Kidney (tissue), 22 donors: ENCODE measurements around the gene KRT20. TPM values are rescaled to one million over a fixed set of nuclear protein-coding genes. Genes with fewer than 3 reads are reported as not detected.

ENCODE experiments used
- DNase-seq, 5 donors: peaks; one replicate each; pipeline ENCODE4 v3.0.0-alpha.2; 2013 to 2020
- FAIRE-seq: peaks from 2 replicates; lab custom pipeline; 2012; peaks lifted over from hg19 to GRCh38; lab: Jason Lieb, UNC
- H3K27ac ChIP-seq, 2 donors: one replicate each; pipeline ENCODE4 v1.7.0; 2013; ENCODE audit warnings: low read depth in 2 of 2, low read length in 2 of 2, inconsistent platforms in 1 of 2
- H3K27me3 ChIP-seq: one replicate; pipeline ENCODE4 v1.7.1; 2013; ENCODE audit warnings: low read length, inconsistent platforms; ENCODE audit not compliant: control insufficient read depth, insufficient read depth
- H3K36me3 ChIP-seq, 3 donors: one replicate each; pipeline versions ENCODE4 v1.7.0 to v1.7.1; 2013; ENCODE audit warnings: low read length in 3 of 3, control low read depth in 1 of 3, inconsistent platforms in 1 of 3; ENCODE audit not compliant: insufficient read depth in 3 of 3, control insufficient read depth in 2 of 3
- H3K4me1 ChIP-seq, 3 donors: one replicate each; pipeline versions ENCODE4 v1.7.0 to v1.7.1; 2013; ENCODE audit warnings: low read length in 3 of 3, inconsistent platforms in 1 of 3, low read depth in 1 of 3; ENCODE audit not compliant: control insufficient read depth in 2 of 3, insufficient read depth in 2 of 3
- H3K4me3 ChIP-seq, 3 donors: one replicate each; pipeline versions ENCODE4 v1.7.0 to v1.8.1; 2013; ENCODE audit warnings: low read length in 3 of 3, control low read depth in 1 of 3, inconsistent platforms in 1 of 3
- H3K9ac ChIP-seq, 3 donors: one replicate each; pipeline versions ENCODE4 v1.7.0 to v1.7.1; 2013; ENCODE audit warnings: low read length in 3 of 3, control low read depth in 1 of 3, inconsistent platforms in 1 of 3
- H3K9me3 ChIP-seq, 3 donors: one replicate each; pipeline versions ENCODE4 v1.7.0 to v1.7.1; 2013; ENCODE audit warnings: low read length in 3 of 3, control low read depth in 1 of 3, inconsistent platforms in 1 of 3; ENCODE audit not compliant: control insufficient read depth in 2 of 3, insufficient read depth in 1 of 3
- intact Hi-C: fragments of 100-400 bp; cut with DNase I; formaldehyde crosslinking; loops from one replicate; pipeline ENCODE4 v1.11.1; 2022
- long read RNA-seq, 10 donors: library from polyadenylated mRNA in 1 of 10; unstranded in 1 of 10; transcript quantifications; one replicate each; pipeline ENCODE4 v2.0.0 and lab custom pipeline, GENCODE V29; 2021 to 2026
- polyA plus RNA-seq: library from polyadenylated mRNA; stranded (reverse); fragments of 350-450 nt; fragmentation: Illumina TruSeq; extraction: RNeasy Lipid Tissue Mini Kit (QIAGEN cat#74804); gene quantifications from one replicate; pipeline ENCODE4 v1.2.3, GENCODE V29; 2014; ENCODE audit warnings: low read depth, low replicate concordance; ENCODE audit not compliant: insufficient read depth
- total RNA-seq: library from RNA; stranded (reverse); fragmentation: NEBNext Ultra II Directional; extraction: Animal tissue kit (Norgen Biotek cat#: 25700); gene quantifications from one replicate; pipeline ENCODE4 v1.2.1, GENCODE V29; 2021
- TF ChIP-seq, protein P1 (sequence below): IDR thresholded peaks from 3 replicates; pipeline ENCODE4 v1.5.1; 2012; ENCODE audit warnings: mild to moderate bottlenecking, moderate library complexity, borderline replicate concordance; ENCODE audit not compliant: insufficient read depth; ENCODE audit errors: extremely low read depth
- donor health status: control.
- donor health status: control.
- donor health status: control.
- donor health status: control.
- donor health status: control.
- donor health status: DM: yes; HTN: yes; CAD: no.
- donor health status: Normal renal cell carcinoma (clear cell type).

The KRT20 gene, protein sequence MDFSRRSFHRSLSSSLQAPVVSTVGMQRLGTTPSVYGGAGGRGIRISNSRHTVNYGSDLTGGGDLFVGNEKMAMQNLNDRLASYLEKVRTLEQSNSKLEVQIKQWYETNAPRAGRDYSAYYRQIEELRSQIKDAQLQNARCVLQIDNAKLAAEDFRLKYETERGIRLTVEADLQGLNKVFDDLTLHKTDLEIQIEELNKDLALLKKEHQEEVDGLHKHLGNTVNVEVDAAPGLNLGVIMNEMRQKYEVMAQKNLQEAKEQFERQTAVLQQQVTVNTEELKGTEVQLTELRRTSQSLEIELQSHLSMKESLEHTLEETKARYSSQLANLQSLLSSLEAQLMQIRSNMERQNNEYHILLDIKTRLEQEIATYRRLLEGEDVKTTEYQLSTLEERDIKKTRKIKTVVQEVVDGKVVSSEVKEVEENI
- not detected for total RNA-seq
- polyA plus RNA-seq: not detected
- long read RNA-seq, donor 1: 0 reads
- long read RNA-seq, donor 2: 0 reads
- long read RNA-seq, donor 3: 0 reads
- long read RNA-seq, donor 4: 0 reads
- long read RNA-seq, donor 5: 0 reads
- long read RNA-seq, donor 6: 0 reads
- long read RNA-seq, donor 7: 0 reads
- long read RNA-seq, donor 8: 0 reads
- long read RNA-seq, donor 9: 0 reads
- long read RNA-seq, donor 10: 0 reads

DNA sequence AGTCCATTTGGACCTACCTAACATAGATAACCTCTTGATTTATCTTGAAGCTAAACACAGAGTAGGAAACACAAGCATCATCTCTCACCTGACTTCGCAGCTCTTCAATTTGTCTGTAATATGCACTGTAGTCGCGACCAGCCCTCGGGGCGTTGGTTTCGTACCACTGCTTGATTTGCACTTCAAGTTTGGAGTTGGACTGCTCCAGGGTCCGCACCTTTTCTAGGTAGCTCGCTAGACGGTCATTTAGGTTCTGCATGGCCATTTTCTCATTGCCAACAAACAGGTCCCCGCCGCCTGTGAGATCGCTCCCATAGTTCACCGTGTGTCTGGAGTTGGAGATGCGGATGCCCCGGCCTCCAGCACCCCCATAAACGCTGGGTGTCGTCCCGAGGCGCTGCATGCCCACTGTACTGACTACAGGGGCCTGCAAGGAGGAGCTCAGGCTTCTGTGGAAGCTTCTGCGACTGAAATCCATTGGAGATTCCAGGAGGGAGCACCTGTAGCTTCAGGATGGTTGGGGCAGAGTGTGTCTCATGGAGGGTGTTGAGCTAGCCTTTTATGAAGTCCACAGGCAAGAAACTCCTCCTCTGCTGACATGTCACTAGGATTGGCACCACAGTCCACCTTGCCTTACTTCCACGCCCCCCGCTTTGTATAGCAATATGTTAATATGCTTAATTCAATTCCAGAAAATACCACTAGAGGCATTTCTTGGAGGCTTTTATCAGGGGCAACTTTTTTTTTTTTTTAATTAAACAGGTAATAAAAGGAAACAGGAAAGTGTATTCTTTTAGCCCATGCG, at the start of gene KRT20:
TSS of gene KRT20 (minus strand) at position 535 of the 805 bp plus-strand sequence. CDS start at position 478, 57 bp downstream.
- Histone ChIP-seq H3K27me3 (no peaks in the 10 kb centered on the region), H3K4me3 (no peak within 1 kb of the TSS), H3K9me3 (no peaks in the 10 kb centered on the region), H3K36me3 (no peaks in the 10 kb centered on the region), H3K4me1 (no peaks in the 10 kb centered on the region), H3K27ac (no peak within 1 kb of the TSS), H3K9ac (no peak within 1 kb of the TSS)
- no peak for FAIRE-seq
- TF ChIP-seq, protein P1, sequence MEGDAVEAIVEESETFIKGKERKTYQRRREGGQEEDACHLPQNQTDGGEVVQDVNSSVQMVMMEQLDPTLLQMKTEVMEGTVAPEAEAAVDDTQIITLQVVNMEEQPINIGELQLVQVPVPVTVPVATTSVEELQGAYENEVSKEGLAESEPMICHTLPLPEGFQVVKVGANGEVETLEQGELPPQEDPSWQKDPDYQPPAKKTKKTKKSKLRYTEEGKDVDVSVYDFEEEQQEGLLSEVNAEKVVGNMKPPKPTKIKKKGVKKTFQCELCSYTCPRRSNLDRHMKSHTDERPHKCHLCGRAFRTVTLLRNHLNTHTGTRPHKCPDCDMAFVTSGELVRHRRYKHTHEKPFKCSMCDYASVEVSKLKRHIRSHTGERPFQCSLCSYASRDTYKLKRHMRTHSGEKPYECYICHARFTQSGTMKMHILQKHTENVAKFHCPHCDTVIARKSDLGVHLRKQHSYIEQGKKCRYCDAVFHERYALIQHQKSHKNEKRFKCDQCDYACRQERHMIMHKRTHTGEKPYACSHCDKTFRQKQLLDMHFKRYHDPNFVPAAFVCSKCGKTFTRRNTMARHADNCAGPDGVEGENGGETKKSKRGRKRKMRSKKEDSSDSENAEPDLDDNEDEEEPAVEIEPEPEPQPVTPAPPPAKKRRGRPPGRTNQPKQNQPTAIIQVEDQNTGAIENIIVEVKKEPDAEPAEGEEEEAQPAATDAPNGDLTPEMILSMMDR: no peak
- DNase-seq: no peak
- intact Hi-C loops: no loop called here

DNA sequence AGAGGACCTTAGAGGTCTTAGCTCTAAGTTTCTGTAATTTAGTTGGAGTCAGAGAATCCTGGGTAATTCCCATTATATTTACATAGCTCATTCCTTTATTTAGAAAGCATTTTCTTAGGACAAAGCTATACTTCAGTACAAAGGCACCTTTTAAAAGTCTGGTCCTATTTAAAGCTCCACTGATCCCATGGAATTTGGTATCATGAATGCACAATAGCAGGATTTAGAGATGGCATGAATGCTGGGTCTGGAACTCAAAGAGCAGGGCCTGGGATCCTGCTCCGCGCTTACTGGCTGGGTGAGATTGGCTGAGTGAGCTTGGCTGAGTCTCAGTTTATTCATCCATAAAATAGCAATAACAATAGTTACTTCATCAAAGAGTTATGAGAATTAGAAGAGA, 47.6 kb upstream of the KRT20 start:
- H3K27me3 ChIP-seq: no peaks in the 10 kb centered on the region
- intact Hi-C loops: no loop called here
- no peak overlapping the region for H3K9ac ChIP-seq
- peaks cover 0 to 2% (median 0%) of the 10 kb centered on the region in 3 donors for H3K4me1 ChIP-seq
- H3K4me3 ChIP-seq: no peak overlapping the region
- H3K9me3 ChIP-seq: no peaks in the 10 kb centered on the region
- DNase-seq: peak in 3 of 5 donors; percentile 25 to 71 (median 70)
- no peak for FAIRE-seq
- TF ChIP-seq, protein P1: no peak
- H3K27ac ChIP-seq: no peak overlapping the region
- H3K36me3 ChIP-seq: no peaks in the 10 kb centered on the region

DNA sequence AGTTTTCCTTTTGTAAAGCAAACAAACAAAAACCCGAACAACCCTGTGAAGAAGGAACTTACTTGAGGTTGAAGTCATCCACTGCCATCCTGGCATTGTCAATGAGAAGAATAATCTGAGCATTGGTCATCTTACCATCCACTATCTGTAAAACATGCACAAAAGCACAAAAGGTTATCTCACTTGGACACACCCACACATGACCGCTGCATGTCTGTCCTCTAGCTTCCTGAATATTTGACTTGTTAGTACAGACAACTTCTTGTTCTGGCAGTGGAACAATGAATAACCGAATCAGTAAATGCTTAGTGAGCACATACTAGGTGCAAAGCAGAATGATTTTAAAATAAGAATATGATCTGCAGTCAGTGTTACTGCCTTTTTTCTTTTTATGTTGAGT, 46.3 kb upstream of the KRT20 start:
- TF ChIP-seq, protein P1: no peak
- Histone ChIP-seq H3K9ac (no peak overlapping the region), H3K27me3 (no peaks in the 10 kb centered on the region), H3K27ac (no peak overlapping the region), H3K4me1 (no peaks in the 10 kb centered on the region), H3K4me3 (no peak overlapping the region), H3K36me3 (no peaks in the 10 kb centered on the region), H3K9me3 (no peaks in the 10 kb centered on the region)
- intact Hi-C loops: no loop called here
- FAIRE-seq: no peak
- no peak for DNase-seq
